Measurements from ENCODE around the gene MCTP1. TPM values are rescaled to one million over a fixed set of nuclear protein-coding genes. Genes with fewer than 3 reads are reported as not detected.
A peak's percentile ranks its signal among the peaks of the same experiment; 100 is the strongest.

Gene MCTP1
- total and polyA plus RNA-seq, 8 donors, result 4.4 to 55.1 (median 5.9) TPM

- intact Hi-C loops (cut with DNase I), result no loop called here
- no peak for TF ChIP-seq CTCF (IDR thresholded peaks at IDR 0.05)
Observed at GRCh38 chr5:95252801-95253200, 32.1 kb downstream of the MCTP1 start.

GRCh38 chr5:95251185-95251584, 33.7 kb downstream of the MCTP1 start:
- no peaks in the 10 kb centered on the region for H3K36me3 ChIP-seq
- DNase-seq (no peak), ATAC-seq (peak; percentile 71)
- no peaks in the 10 kb centered on the region for H3K4me1 ChIP-seq
- peaks cover 0 to 3% of the 10 kb centered on the region in 2 donors for H3K9me3 ChIP-seq
- intact Hi-C loops (cut with DNase I), result no loop called here
- H3K27me3 ChIP-seq, result no peaks in the 10 kb centered on the region
- no peak overlapping the region for H3K4me3 ChIP-seq
- TF ChIP-seq CTCF (IDR thresholded peaks at IDR 0.05), result no peak
- H3K27ac ChIP-seq, result no peak overlapping the region

More at GRCh38 chr5:95252801-95253200, 32.1 kb downstream of the MCTP1 start:
- peaks cover 0 to 3% of the 10 kb centered on the region in 2 donors for H3K9me3 ChIP-seq
- no peaks in the 10 kb centered on the region for H3K4me1 ChIP-seq
- no peaks in the 10 kb centered on the region for H3K36me3 ChIP-seq
- H3K4me3 ChIP-seq, result no peak overlapping the region
- no peaks in the 10 kb centered on the region for H3K27me3 ChIP-seq
- no peak for ATAC-seq
- DNase-seq, result no peak
- no peak overlapping the region for H3K27ac ChIP-seq

GRCh38 chr5:95244479-95244878, 40.4 kb downstream of the MCTP1 start:
- Histone ChIP-seq H3K4me1 (no peaks in the 10 kb centered on the region), H3K27ac (no peak overlapping the region), H3K36me3 (no peaks in the 10 kb centered on the region), H3K9me3 (peaks cover 0 to 3% of the 10 kb centered on the region in 2 donors), H3K27me3 (no peaks in the 10 kb centered on the region), H3K4me3 (no peak overlapping the region)
- no peak for TF ChIP-seq CTCF (IDR thresholded peaks at IDR 0.05)
- intact Hi-C loops (cut with DNase I), result no loop called here
- ATAC-seq, result no peak
- no peak for DNase-seq

- intact Hi-C loops (cut with DNase I), result no loop called here
- ATAC-seq, result no peak
Observed at GRCh38 chr5:95241635-95242034, 43.3 kb downstream of the MCTP1 start.

GRCh38 chr5:95241161-95241560, 43.7 kb downstream of the MCTP1 start:
- ATAC-seq (no peak), DNase-seq (no peak)
- Histone ChIP-seq H3K27ac (no peak overlapping the region), H3K36me3 (no peaks in the 10 kb centered on the region), H3K27me3 (no peaks in the 10 kb centered on the region), H3K4me3 (no peak overlapping the region), H3K4me1 (no peaks in the 10 kb centered on the region), H3K9me3 (no peaks in the 10 kb centered on the region)
- intact Hi-C loops (cut with DNase I), result no loop called here
- TF ChIP-seq CTCF (IDR thresholded peaks at IDR 0.05), result no peak

More at GRCh38 chr5:95241635-95242034, 43.3 kb downstream of the MCTP1 start:
- no peaks in the 10 kb centered on the region for H3K9me3 ChIP-seq
- no peak overlapping the region for H3K27ac ChIP-seq
- no peaks in the 10 kb centered on the region for H3K36me3 ChIP-seq
- H3K4me3 ChIP-seq, result no peak overlapping the region
- H3K4me1 ChIP-seq, result no peaks in the 10 kb centered on the region
- TF ChIP-seq CTCF (IDR thresholded peaks at IDR 0.05), result no peak
- no peaks in the 10 kb centered on the region for H3K27me3 ChIP-seq
- no peak for DNase-seq
